CD4-positive, alpha-beta T cell treated with Interleukin-4 for 4 hours (primary cell): Measurements from ENCODE around the gene KIF2A.

Experiments used
- DNase-seq: peaks from one replicate; pipeline ENCODE4 v3.0.0-alpha.2; 2020

The KIF2A gene

DNA sequence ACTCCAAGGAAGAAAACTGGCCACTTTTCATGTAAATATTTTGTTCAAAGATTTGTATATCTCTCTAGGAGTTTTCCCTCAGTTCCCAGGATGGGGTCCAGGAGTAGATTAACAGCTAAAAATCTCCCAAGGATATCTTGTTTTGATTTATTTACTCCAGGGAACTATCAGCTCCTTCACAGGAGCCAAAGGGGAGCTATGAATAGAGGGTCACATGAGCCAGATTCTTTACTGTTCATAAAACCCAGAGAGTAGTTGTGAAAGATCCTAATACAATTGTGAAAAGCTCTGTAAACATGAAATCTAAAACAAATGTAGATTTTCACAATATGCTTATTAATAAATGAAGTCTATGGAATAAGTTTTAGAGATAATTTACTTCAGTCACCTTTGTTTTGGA, 80.8 kb downstream of the KIF2A start:
- DNase-seq: no peak

DNA sequence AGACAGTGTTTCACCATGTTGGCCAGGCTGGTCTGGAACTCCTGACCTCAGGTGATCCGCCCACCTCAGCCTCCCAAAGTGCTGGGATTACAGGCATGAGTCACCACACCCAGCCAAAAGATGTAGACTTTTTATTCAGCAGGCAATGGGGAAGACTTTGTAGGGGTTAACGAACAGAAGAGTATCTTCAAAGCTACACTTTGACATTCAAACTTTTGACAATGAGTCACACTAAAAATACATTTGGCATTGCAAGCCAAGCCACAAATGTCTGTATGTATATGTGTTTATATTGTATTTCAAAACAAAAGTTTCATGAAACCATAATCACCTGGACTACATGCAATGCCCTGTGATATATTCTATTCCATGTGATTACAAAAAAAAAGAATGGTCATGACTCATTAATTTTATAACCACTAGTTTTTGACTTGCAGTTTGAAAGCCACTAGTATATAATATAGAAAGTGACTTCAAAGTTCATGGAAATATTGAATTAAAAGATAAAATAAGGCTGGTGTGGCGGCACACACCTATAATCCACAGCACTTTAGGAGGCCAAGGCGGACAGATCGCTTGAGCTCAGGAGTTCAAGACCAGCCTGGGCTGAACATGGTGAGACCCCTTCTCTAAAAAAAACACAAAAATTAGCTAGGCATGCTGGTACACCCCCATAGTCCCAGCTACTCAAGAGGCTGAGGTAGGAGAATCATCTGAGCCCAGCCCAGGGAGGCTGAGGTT, 89.4 kb downstream of the KIF2A start:
- peak; percentile 22 for DNase-seq

GRCh38 chr5:62403411-62404250, 97.6 kb downstream of the KIF2A start, which contains the start of gene DIMT1:
Gene DIMT1 (minus strand): TSS chr5:62403905. CDS start chr5:62403772, 133 bp downstream.
- peak; percentile 90 for DNase-seq

- DNase-seq: peak; percentile 99
These were observed 106.7 kb downstream of the KIF2A start, which contains the start of gene IPO11 for GRCh38 chr5:62412549-62413329. Gene IPO11 (plus strand): TSS chr5:62412763. CDS start chr5:62437280, 24,517 bp downstream.

DNA sequence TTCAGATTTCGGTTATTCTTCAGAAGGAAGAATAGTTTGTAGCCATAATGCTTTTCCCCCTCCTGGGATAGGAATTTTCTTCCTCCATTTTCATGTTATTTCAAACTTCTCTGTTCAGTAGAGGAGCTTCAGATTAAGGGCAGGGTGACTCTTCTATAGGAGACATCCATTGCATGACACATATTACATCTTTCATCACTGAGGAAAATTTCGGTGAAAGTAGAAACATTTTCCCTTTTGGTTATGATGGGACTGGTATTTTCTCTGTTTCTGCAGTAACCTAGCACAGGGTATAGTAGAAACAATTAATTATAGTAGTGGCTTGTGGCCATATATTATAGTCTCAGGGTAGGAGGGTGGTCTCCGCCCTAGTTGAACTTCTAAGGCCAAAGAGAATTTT, 107.7 kb downstream of the KIF2A start:
- no peak for DNase-seq

DNA sequence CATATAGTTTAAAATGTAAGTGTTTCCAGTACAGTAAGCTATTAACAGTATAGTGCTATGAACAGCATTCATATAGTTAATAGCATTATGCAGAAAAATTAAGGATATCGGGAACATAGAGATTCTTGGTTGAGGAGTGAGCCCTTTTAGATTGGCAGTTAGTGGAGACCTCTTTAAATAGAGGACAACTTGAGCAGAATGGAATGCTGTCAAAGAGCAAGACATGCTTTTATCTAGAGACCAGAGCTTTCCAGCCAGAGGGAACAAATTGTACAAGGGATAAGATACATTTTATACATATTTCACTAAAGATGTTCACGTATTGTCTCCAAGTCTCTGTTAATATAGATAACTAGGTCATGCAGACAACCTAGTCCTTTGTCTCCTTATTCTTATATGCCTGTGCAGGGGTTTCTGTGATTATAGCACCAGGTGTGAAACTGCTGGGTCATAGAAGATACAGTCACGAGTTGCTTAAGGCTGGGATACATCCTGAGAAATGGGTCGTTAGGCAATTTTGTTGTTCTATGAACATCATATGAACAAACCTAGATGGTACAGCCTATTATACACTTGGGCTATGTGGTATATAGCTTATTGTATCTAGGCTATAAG, 112.6 kb downstream of the KIF2A start:
- DNase-seq: no peak

DNA sequence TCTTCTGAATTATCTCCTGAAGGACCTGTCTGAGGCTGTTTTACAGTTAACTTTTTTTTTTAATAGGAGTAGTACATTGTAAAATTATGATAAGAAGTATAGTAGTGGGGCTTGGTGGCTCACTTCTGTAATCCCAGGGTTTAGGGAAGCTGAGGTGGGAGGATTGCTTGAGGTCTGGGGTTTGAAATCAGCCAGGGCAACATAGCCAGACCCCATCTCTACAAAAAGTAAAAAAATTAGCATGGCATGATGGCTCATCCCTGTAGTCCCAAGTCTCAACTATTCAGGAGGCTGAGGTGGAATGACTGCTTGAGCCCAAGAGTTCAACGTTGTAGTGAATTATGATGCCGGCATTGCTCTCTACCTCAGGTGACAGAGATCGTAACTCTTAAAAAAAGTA, 113.6 kb downstream of the KIF2A start:
- no peak for DNase-seq

- no peak for DNase-seq
These were observed 115.4 kb downstream of the KIF2A start for GRCh38 chr5:62421414-62421813.

- DNase-seq: no peak
These were observed 118.8 kb downstream of the KIF2A start for GRCh38 chr5:62424763-62425162.

DNA sequence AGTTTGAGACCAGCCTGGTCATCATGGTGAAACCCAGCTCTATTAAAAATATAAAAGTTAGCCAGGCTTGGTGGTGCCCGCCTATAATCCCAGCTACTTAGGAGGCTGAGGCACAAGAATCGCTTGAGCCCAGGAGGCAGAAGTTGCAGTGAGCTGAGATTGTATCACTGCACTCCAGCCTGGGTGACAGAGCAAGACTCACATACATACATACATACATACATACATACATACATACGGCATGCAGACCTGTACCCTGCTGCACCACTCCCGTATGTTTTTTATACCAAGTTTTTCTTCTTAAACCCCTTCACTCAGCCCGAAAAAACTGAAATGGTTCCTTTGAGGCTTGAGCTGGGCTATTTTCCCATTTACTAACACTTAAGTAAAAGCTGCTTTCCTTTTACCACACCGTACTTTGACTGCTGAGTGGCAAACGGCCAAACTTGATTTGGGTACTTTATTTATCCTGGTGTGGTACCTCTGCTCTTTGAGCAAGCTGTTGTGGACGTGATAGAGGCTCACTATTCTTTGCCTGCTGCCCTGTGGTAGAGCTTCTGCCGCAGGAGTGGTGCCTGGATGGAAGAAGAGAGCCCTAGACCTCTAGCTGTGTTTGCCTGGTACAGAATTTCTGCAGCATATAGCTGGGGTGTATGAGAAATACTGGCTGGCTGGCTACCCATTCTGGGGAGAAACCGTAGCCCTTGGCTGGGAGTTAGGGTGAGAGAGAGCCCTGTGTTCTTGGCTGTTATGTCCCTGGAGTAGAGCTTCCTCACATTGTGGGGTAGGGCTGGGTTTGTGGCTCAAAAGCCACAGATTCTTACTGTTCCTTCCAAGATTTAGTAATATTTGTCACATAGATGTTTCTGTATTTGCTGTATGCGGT, 126.0 kb downstream of the KIF2A start:
- no peak for DNase-seq

DNA sequence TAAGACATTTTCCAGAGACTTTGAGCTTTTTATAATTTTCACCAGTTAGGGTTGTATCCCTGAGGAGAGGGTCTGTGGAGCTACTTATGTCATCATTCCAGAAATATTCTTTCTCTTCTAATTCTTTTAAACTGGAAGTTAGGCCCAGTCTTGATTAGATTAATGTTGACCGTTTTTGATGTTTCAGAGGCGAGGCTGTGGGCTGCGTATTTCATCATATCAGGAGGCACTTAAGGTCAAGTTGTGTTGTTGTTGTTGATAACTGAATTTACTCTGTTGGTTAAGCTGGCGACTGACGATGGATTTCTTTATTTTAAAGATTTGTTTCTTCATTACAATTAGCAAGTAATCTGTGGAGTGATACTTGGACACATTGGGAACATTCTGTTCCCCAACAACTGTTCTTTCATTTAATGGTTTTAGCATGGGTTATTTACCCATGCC, 126.6 kb downstream of the KIF2A start:
- no peak for DNase-seq
